ENCODE results near the gene ADH1B.

- TF ChIP-seq POLR2A (IDR thresholded peaks at IDR 0.05): no peak
- TF ChIP-seq CTCF (IDR thresholded peaks at IDR 0.05): no peak
Observed at GRCh38 chr4:99362768-99363167, 41.6 kb upstream of the ADH1B start.
